IMR-90 (cell line): ENCODE data around the gene RAB14. TPM values are rescaled to one million over a fixed set of nuclear protein-coding genes. Genes with fewer than 3 reads are reported as not detected.
A peak's percentile ranks its signal among the peaks of the same experiment; 100 is the strongest.

Experiments
- ATAC-seq: fragments of 200-7000 bp; cut with Tn5 transposase; 2 replicates; pipeline ENCODE4 v1.9.1; 2020; ENCODE audit warnings: low read depth, mild to moderate bottlenecking, moderate library complexity
- BruUV-seq: library from RNA; stranded (reverse); fragments of 400-500 nt; replicated peaks from 2 replicates; lab custom pipeline; 2021; lab: Mats Ljungman, UMichigan
- CTCF ChIA-PET: fragments of 300-600 bp; formaldehyde crosslinking; extraction: SDS; loops from one replicate; lab custom pipeline; 2021; ENCODE audit warnings: antibody characterized with exemption; lab: Yijun Ruan, JAX
- POLR2A ChIA-PET: fragments of 300-600 bp; sonication (Branson Sonifier 250); formaldehyde crosslinking; loops from one replicate; lab custom pipeline; 2022; ENCODE audit warnings: antibody characterized with exemption; ENCODE audit not compliant: unreplicated experiment; lab: Charles Lee
- DNase-seq: peaks from one replicate; pipeline ENCODE4 v3.0.0; 2013
- H2AFZ ChIP-seq: replicated peaks from 2 replicates; pipeline ENCODE3; 2013; ENCODE audit warnings: low read length, mild to moderate bottlenecking; ENCODE audit not compliant: poor library complexity
- H2AK5ac ChIP-seq: 2 replicates; pipeline ENCODE4 v1.6.1; 2013; ENCODE audit warnings: low read depth, low read length, inconsistent platforms
- H2AK9ac ChIP-seq: replicated peaks from 2 replicates; pipeline ENCODE3; 2013; ENCODE audit warnings: mild to moderate bottlenecking, low read depth, low read length, moderate library complexity; ENCODE audit not compliant: poor library complexity
- H2BK120ac ChIP-seq: 2 replicates; pipeline ENCODE4 v1.6.1; 2013; ENCODE audit warnings: low read depth, low read length, inconsistent platforms
- H2BK15ac ChIP-seq: 3 replicates; pipeline ENCODE4 v1.6.1; 2013; ENCODE audit warnings: low read depth, low read length, inconsistent platforms
- H2BK20ac ChIP-seq: 2 replicates; pipeline ENCODE4 v1.6.1; 2013; ENCODE audit warnings: low read depth, mild to moderate bottlenecking, inconsistent platforms, low read length, moderate library complexity
- H2BK5ac ChIP-seq: 2 replicates; pipeline ENCODE4 v1.6.1; 2013; ENCODE audit warnings: mild to moderate bottlenecking, low read depth, low read length, inconsistent platforms; ENCODE audit not compliant: poor library complexity, severe bottlenecking
- H3K14ac ChIP-seq: replicated peaks from 2 replicates; pipeline ENCODE4 v1.6.1; 2013; ENCODE audit warnings: low read depth, low read length, inconsistent platforms
- H3K18ac ChIP-seq: 2 replicates; pipeline ENCODE4 v1.6.1; 2013; ENCODE audit warnings: low read depth, low read length, control low read depth
- H3K23ac ChIP-seq: 2 replicates; pipeline ENCODE4 v1.6.1; 2013; ENCODE audit warnings: low read depth, low read length, inconsistent platforms
- H3K27ac ChIP-seq: 2 replicates; pipeline ENCODE4 v1.5.1; 2013; ENCODE audit warnings: mild to moderate bottlenecking, control low read depth, low read length; ENCODE audit not compliant: insufficient read depth
- H3K27me3 ChIP-seq: 2 replicates; pipeline ENCODE4 v1.6.1; 2013; ENCODE audit warnings: low read length; ENCODE audit not compliant: control insufficient read depth, insufficient read depth
- H3K36me3 ChIP-seq: 2 replicates; pipeline ENCODE4 v1.6.1; 2013; ENCODE audit warnings: low read length, mixed read lengths; ENCODE audit not compliant: control insufficient read depth, insufficient read depth
- H3K4ac ChIP-seq: 2 replicates; pipeline ENCODE4 v1.6.1; 2013; ENCODE audit warnings: low read depth, low read length, inconsistent platforms
- H3K4me1 ChIP-seq: 2 replicates; pipeline ENCODE4 v1.6.1; 2013; ENCODE audit warnings: low read length, mixed read lengths; ENCODE audit not compliant: control insufficient read depth, insufficient read depth
- H3K4me2 ChIP-seq: 2 replicates; pipeline ENCODE4 v1.6.1; 2013; ENCODE audit warnings: low read depth, mild to moderate bottlenecking, control low read depth, low read length, moderate library complexity
- H3K4me3 ChIP-seq: 2 replicates; pipeline ENCODE4 v1.5.1; 2013; ENCODE audit warnings: low read depth, mild to moderate bottlenecking, control low read depth, low read length, moderate library complexity; ENCODE audit not compliant: insufficient read depth
- H3K56ac ChIP-seq: 2 replicates; pipeline ENCODE4 v1.6.1; 2013; ENCODE audit warnings: low read length, inconsistent platforms; ENCODE audit not compliant: insufficient read depth; ENCODE audit errors: extremely low read depth
- H3K79me1 ChIP-seq, 2 experiments: 2 replicates each; pipeline ENCODE4 v1.6.1; 2013; ENCODE audit warnings: low read length in 2 of 2, inconsistent platforms in 1 of 2, low read depth in 1 of 2
- H3K9ac ChIP-seq: 2 replicates; pipeline ENCODE4 v1.6.1; 2013; ENCODE audit warnings: low read depth, low read length, control low read depth
- H3K9me1 ChIP-seq: 2 replicates; pipeline ENCODE4 v1.6.1; 2013; ENCODE audit warnings: low read length, inconsistent platforms; ENCODE audit not compliant: insufficient read depth
- H3K9me3 ChIP-seq: 2 replicates; pipeline ENCODE4 v1.6.1; 2013; ENCODE audit warnings: low read length; ENCODE audit not compliant: control insufficient read depth, insufficient read depth
- H4K20me1 ChIP-seq: 2 replicates; pipeline ENCODE4 v1.6.1; 2013; ENCODE audit warnings: low read length, inconsistent platforms; ENCODE audit not compliant: insufficient read depth
- H4K5ac ChIP-seq: 2 replicates; pipeline ENCODE4 v1.6.1; 2013; ENCODE audit warnings: mild to moderate bottlenecking, low read depth, low read length, control low read depth
- H4K8ac ChIP-seq, 2 experiments: 2 replicates each; pipeline ENCODE4 v1.6.1; 2013; ENCODE audit warnings: low read depth in 2 of 2, low read length in 2 of 2, control low read depth in 1 of 2, inconsistent platforms in 1 of 2
- H4K91ac ChIP-seq: 2 replicates; pipeline ENCODE4 v1.6.1; 2013; ENCODE audit warnings: low read depth, low read length, inconsistent platforms; ENCODE audit not compliant: insufficient read depth
- CHD1 ChIP-seq: IDR thresholded peaks from 2 replicates; pipeline ENCODE4 v1.6.1; 2012; ENCODE audit warnings: low read depth, low read length, improper control_type of control experiment
- FOS ChIP-seq: fragments of 150-350 bp; IDR thresholded peaks from 2 replicates; pipeline ENCODE4 v1.6.1; 2016; ENCODE audit warnings: low read depth, low read length
- MXI1 ChIP-seq: IDR thresholded peaks from 2 replicates; pipeline ENCODE4 v1.6.1; 2012; ENCODE audit warnings: low read depth, mild to moderate bottlenecking, low read length, moderate library complexity, borderline replicate concordance
- NFE2L2 ChIP-seq: fragments of 150-350 bp; IDR thresholded peaks from 2 replicates; pipeline ENCODE4 v1.6.1; 2016; ENCODE audit warnings: low read depth, mild to moderate bottlenecking, low read length
- RCOR1 ChIP-seq: IDR thresholded peaks from 2 replicates; pipeline ENCODE4 v1.6.1; 2012; ENCODE audit warnings: mild to moderate bottlenecking, low read length, improper control_type of control experiment; ENCODE audit not compliant: insufficient replicate concordance
- WGBS, 2 experiments: methylation state at CpG; one replicate each; pipeline versions ENCODE4 v1.1.5 to v1.1.7; 2013; ENCODE audit warnings: missing lambda C conversion rate in 2 of 2; ENCODE audit not compliant: insufficient read length in 1 of 2; ENCODE audit errors: extremely low coverage in 2 of 2; 5-methylcytosine and 5-hydroxymethylcytosine counted together
- dilution Hi-C: fragments of 300-500 bp; cut with HindIII; formaldehyde crosslinking; loops from one replicate; pipeline ENCODE4 v1.14.3; 2018; ENCODE audit warnings: low sequenced_read_pairs; ENCODE audit not compliant: unreplicated experiment
- in situ Hi-C: fragments of 300-500 bp; cut with MboI; formaldehyde crosslinking; loops from 3 replicates; pipeline ENCODE4 v1.14.3; 2019; ENCODE audit warnings: low sequenced_read_pairs, inconsistent platforms, mixed read lengths
- intact Hi-C: fragments of 100-400 bp; cut with micrococcal nuclease; formaldehyde crosslinking; loops from 2 replicates; pipeline ENCODE4 v1.10.0; 2022
- polyA plus RNA-seq, 3 experiments: library from polyadenylated mRNA; depleted of rRNA; stranded (reverse); fragments of >200 nt; gene quantifications; 2 replicates each; pipeline ENCODE4 v1.2.3, GENCODE V29; 2012; ENCODE audit warnings: low replicate concordance in 1 of 3
- total RNA-seq: library from RNA; depleted of rRNA; stranded (reverse); fragments of >200 nt; gene quantifications from 2 replicates; pipeline ENCODE4 v1.2.3, GENCODE V29; 2012

Gene RAB14
- total and polyA plus RNA-seq, 2 of the 4 experiments (the other 2 are of a cell fraction) = 20.1 to 29.3 TPM

- Histone ChIP-seq H4K91ac (no peak overlapping the region), H2AK9ac (no peak overlapping the region), H2BK20ac (no peak overlapping the region), H3K23ac (no peak overlapping the region), H3K4me3 (no peak overlapping the region), H3K9ac (no peak overlapping the region), H2BK120ac (no peak overlapping the region), H2AK5ac (no peak overlapping the region), H3K36me3 (no peaks in the 10 kb centered on the region), H4K5ac (no peak overlapping the region), H2BK15ac (no peak overlapping the region), H2AFZ (no peak overlapping the region), H3K56ac (no peak overlapping the region), H4K20me1 (peaks cover 93% of the 10 kb centered on the region), H3K9me1 (peaks cover 6% of the 10 kb centered on the region), H3K4me1 (peaks cover 4% of the 10 kb centered on the region), H3K79me1 (peaks cover 0 to 51% of the 10 kb centered on the region in 2 experiments; a peak in 2 of 4 replicates), H3K4me2 (no peak overlapping the region), H3K18ac (no peak overlapping the region), H3K27ac (no peak overlapping the region), H4K8ac (no peak overlapping the region), H3K14ac (0 out of 2 replicates have a peak overlapping the region, but pooled peaks have one; percentile 2), H3K9me3 (no peaks in the 10 kb centered on the region), H3K4ac (no peak overlapping the region), H2BK5ac (no peak overlapping the region), H3K27me3 (no peaks in the 10 kb centered on the region)
- BruUV-seq = no TSS peak
- dilution Hi-C loops (no loop called here), in situ Hi-C loops (no loop called here), intact Hi-C loops (no loop called here)
- DNase-seq = no peak
- no CpG with 5 or more reads among the region's 1 CpG for WGBS, 2 experiments
- CTCF ChIA-PET = no interaction called here
- TF ChIP-seq MXI1 (no peak), NFE2L2 (no peak), FOS (no peak), CHD1 (no peak), RCOR1 (no peak)
- POLR2A ChIA-PET = interaction anchor here (0.7 kb wide), 1 partner anchor 206 kb away, joined by 4 read pairs; no protein-coding TSS in a partner anchor
- no peak for ATAC-seq
Measured at GRCh38 chr9:121192518-121192917, 9.2 kb downstream of the RAB14 start.
